Neural cell (in vitro differentiated cells): ENCODE results near the gene ST8SIA6. TPM values are rescaled to one million over a fixed set of nuclear protein-coding genes. Genes with fewer than 3 reads are reported as not detected.

ENCODE experiments used
- H2AFZ ChIP-seq: fragments of 200-600, 300-800 bp; sonication (generic), shearing (Covaris generic); 2 replicates; pipeline ENCODE4 v1.6.0; 2014; ENCODE audit warnings: low read depth, mild to moderate bottlenecking, antibody characterized with exemption, low read length, moderate library complexity
- H3F3A ChIP-seq: fragments of 200-600 bp; shearing (Covaris generic); 2 replicates; pipeline ENCODE4 v1.6.1; 2016; ENCODE audit warnings: mild to moderate bottlenecking, moderate library complexity, mixed read lengths, antibody characterized with exemption, low read length; ENCODE audit not compliant: insufficient read depth, poor library complexity, severe bottlenecking
- H3K27ac ChIP-seq: fragments of 200-600, 300-800 bp; sonication (generic), shearing (Covaris generic); 2 replicates; pipeline ENCODE4 v1.5.1; 2014; ENCODE audit warnings: mild to moderate bottlenecking, low read length, moderate library complexity
- H3K27me3 ChIP-seq: fragments of 300-800, 200-600 bp; sonication (generic), shearing (Covaris generic); 2 replicates; pipeline ENCODE4 v1.6.0; 2014; ENCODE audit warnings: mild to moderate bottlenecking, low read depth, low read length, moderate library complexity; ENCODE audit not compliant: insufficient read depth
- H3K36me3 ChIP-seq: fragments of 300-800, 200-600 bp; sonication (generic), shearing (Covaris generic); 2 replicates; pipeline ENCODE4 v1.5.1; 2014; ENCODE audit warnings: mild to moderate bottlenecking, antibody characterized with exemption, low read length, moderate library complexity; ENCODE audit not compliant: insufficient read depth
- H3K4me2 ChIP-seq: fragments of 300-800, 200-600 bp; sonication (generic), shearing (Covaris generic); 2 replicates; pipeline ENCODE4 v1.6.0; 2014; ENCODE audit warnings: mild to moderate bottlenecking, low read length
- H3K4me3 ChIP-seq: fragments of 300-800, 200-600 bp; sonication (generic), shearing (Covaris generic); 2 replicates; pipeline ENCODE4 v1.5.1; 2014; ENCODE audit warnings: mild to moderate bottlenecking, low read length, moderate library complexity
- H3K79me2 ChIP-seq: fragments of 200-600 bp; shearing (Covaris generic); replicated peaks from 2 replicates; pipeline ENCODE4 v1.6.0; 2014; ENCODE audit warnings: mild to moderate bottlenecking, low read length, moderate library complexity; ENCODE audit not compliant: insufficient read depth
- H3K9ac ChIP-seq: fragments of 300-800, 200-600 bp; sonication (generic), shearing (Covaris generic); 2 replicates; pipeline ENCODE4 v1.6.1; 2016; ENCODE audit warnings: mild to moderate bottlenecking, low read length, mixed read lengths
- H3K9me2 ChIP-seq: fragments of 200-600 bp; shearing (Covaris generic); 2 replicates; pipeline ENCODE4 v1.6.1; 2016; ENCODE audit warnings: mild to moderate bottlenecking, low read length, mixed read lengths; ENCODE audit not compliant: insufficient read depth
- H3K9me3 ChIP-seq: fragments of 200-600, 300-800 bp; sonication (generic), shearing (Covaris generic); 2 replicates; pipeline ENCODE4 v1.6.1; 2016; ENCODE audit warnings: mild to moderate bottlenecking, mixed run types, low read length, moderate library complexity, mixed read lengths
- H4K20me1 ChIP-seq: fragments of 200-600 bp; shearing (Covaris generic); 2 replicates; pipeline ENCODE4 v1.6.1; 2016; ENCODE audit warnings: mild to moderate bottlenecking, mixed run types; ENCODE audit not compliant: insufficient read depth
- CTCF ChIP-seq: fragments of 450-650 bp; IDR thresholded peaks from 2 replicates; pipeline ENCODE4 v1.5.1; 2014; ENCODE audit warnings: antibody characterized with exemption, mild to moderate bottlenecking, moderate library complexity; ENCODE audit not compliant: poor library complexity, severe bottlenecking
- EP300 ChIP-seq: fragments of 450-650 bp; conservative IDR thresholded peaks from 2 replicates; pipeline ENCODE4 v1.6.1; 2014; ENCODE audit warnings: antibody characterized with exemption, mild to moderate bottlenecking, moderate library complexity; ENCODE audit not compliant: poor library complexity, severe bottlenecking
- EZH2 ChIP-seq: fragments of 200-600, 300-800 bp; shearing (Covaris generic), sonication (generic); IDR thresholded peaks from 2 replicates; pipeline ENCODE4 v1.6.1; 2014; ENCODE audit warnings: antibody characterized with exemption, low read length, borderline replicate concordance, mild to moderate bottlenecking; ENCODE audit not compliant: insufficient read depth, poor library complexity, severe bottlenecking
- MXI1 ChIP-seq: fragments of 450-650 bp; conservative IDR thresholded peaks from 2 replicates; pipeline ENCODE4 v1.6.1; 2014; ENCODE audit warnings: antibody characterized with exemption, mild to moderate bottlenecking; ENCODE audit not compliant: poor library complexity, severe bottlenecking
- POLR2AphosphoS5 ChIP-seq: IDR thresholded peaks from 2 replicates; pipeline ENCODE4 v1.6.1; 2012
- RAD21 ChIP-seq: fragments of 450-650 bp; conservative IDR thresholded peaks from 2 replicates; pipeline ENCODE4 v1.6.1; 2014; ENCODE audit warnings: antibody characterized with exemption, mild to moderate bottlenecking, moderate library complexity
- REST ChIP-seq: IDR thresholded peaks from 2 replicates; pipeline ENCODE4 v1.6.1; 2012; ENCODE audit warnings: borderline replicate concordance
- SMC3 ChIP-seq: fragments of 450-650 bp; conservative IDR thresholded peaks from 2 replicates; pipeline ENCODE4 v1.6.1; 2014; ENCODE audit warnings: antibody characterized with exemption, mild to moderate bottlenecking, moderate library complexity; ENCODE audit not compliant: poor library complexity
- TAF1 ChIP-seq: IDR thresholded peaks from 2 replicates; pipeline ENCODE4 v1.6.1; 2012; ENCODE audit warnings: low read depth
- polyA plus RNA-seq: library from polyadenylated mRNA; depleted of rRNA; stranded (reverse); fragments of >200 nt; gene quantifications from 2 replicates; pipeline ENCODE4 v1.2.3, GENCODE V29; 2014

ST8SIA6 gene
- polyA plus RNA-seq, 1 donor from 2014 or later: 0.41 TPM

GRCh38 chr10:17380888-17381287, 73.5 kb downstream of the ST8SIA6 start:
- H3K27ac ChIP-seq: no peak overlapping the region
- no peak overlapping the region for H3K9ac ChIP-seq
- no peaks in the 10 kb centered on the region for H3K79me2 ChIP-seq
- no peaks in the 10 kb centered on the region for H3K27me3 ChIP-seq
- H3K4me3 ChIP-seq: no peak overlapping the region
- no peak overlapping the region for H3K4me2 ChIP-seq
- TF ChIP-seq RAD21 (no peak), TAF1 (no peak), CTCF (no peak), MXI1 (no peak), EP300 (no peak), SMC3 (no peak), POLR2AphosphoS5 (no peak), REST (no peak), EZH2 (no peak)
- H3F3A ChIP-seq: no peaks in the 10 kb centered on the region
- H3K9me2 ChIP-seq: no peaks in the 10 kb centered on the region
- no peaks in the 10 kb centered on the region for H3K9me3 ChIP-seq
- H4K20me1 ChIP-seq: no peaks in the 10 kb centered on the region
- H3K36me3 ChIP-seq: no peaks in the 10 kb centered on the region
- H2AFZ ChIP-seq: no peak overlapping the region

GRCh38 chr10:17380016-17380415, 74.4 kb downstream of the ST8SIA6 start:
- H3K4me2 ChIP-seq: no peak overlapping the region
- no peak overlapping the region for H2AFZ ChIP-seq

More at GRCh38 chr10:17380016-17380415, 74.4 kb downstream of the ST8SIA6 start:
- Histone ChIP-seq H3K9ac (no peak overlapping the region), H3K27ac (no peak overlapping the region), H3F3A (no peaks in the 10 kb centered on the region), H3K9me3 (no peaks in the 10 kb centered on the region), H3K4me3 (no peak overlapping the region), H4K20me1 (no peaks in the 10 kb centered on the region), H3K9me2 (no peaks in the 10 kb centered on the region), H3K79me2 (no peaks in the 10 kb centered on the region), H3K36me3 (no peaks in the 10 kb centered on the region), H3K27me3 (no peaks in the 10 kb centered on the region)
- no peak for TF ChIP-seq CTCF
- no peak for TF ChIP-seq TAF1
- TF ChIP-seq EP300: no peak
- no peak for TF ChIP-seq MXI1
- no peak for TF ChIP-seq EZH2
- TF ChIP-seq SMC3: no peak
- TF ChIP-seq RAD21: no peak
- no peak for TF ChIP-seq POLR2AphosphoS5
- TF ChIP-seq REST: no peak
